ENCODE data around the gene MUCL3.

DNA sequence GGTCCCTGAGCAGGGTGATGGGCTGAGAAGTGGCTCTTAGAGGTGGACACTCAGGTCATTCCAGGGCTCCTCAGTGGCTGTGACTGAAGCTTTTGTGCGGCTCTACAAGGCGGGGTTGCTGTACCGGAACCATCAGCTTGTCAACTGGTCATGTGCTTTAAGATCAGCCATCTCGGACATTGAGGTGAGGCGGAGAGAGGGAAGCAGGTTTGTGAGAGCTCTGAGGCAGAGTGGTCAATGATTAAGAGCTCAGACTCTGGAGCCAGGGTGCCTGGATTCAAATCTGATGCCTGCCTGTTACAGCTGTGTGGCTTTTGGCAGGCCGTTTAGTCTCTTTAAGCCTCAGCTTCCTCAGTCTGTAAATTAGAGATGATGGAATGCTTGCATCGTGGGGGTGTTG is 23.7 kb upstream of the MUCL3 start:
- TF ChIP-seq, protein P1, sequence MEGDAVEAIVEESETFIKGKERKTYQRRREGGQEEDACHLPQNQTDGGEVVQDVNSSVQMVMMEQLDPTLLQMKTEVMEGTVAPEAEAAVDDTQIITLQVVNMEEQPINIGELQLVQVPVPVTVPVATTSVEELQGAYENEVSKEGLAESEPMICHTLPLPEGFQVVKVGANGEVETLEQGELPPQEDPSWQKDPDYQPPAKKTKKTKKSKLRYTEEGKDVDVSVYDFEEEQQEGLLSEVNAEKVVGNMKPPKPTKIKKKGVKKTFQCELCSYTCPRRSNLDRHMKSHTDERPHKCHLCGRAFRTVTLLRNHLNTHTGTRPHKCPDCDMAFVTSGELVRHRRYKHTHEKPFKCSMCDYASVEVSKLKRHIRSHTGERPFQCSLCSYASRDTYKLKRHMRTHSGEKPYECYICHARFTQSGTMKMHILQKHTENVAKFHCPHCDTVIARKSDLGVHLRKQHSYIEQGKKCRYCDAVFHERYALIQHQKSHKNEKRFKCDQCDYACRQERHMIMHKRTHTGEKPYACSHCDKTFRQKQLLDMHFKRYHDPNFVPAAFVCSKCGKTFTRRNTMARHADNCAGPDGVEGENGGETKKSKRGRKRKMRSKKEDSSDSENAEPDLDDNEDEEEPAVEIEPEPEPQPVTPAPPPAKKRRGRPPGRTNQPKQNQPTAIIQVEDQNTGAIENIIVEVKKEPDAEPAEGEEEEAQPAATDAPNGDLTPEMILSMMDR (IDR thresholded peaks at IDR 0.05), result no peak
- TF ChIP-seq NR3C1 (CRISPR knock-in tag; conservative IDR thresholded peaks at IDR 0.05; ENCODE audit: low read depth), result no peak
